Keratinocyte (primary cell): ENCODE results near the gene GRB2. TPM values are rescaled to one million over a fixed set of nuclear protein-coding genes. Genes with fewer than 3 reads are reported as not detected.

Experiments used
- DNase-seq: peaks from one replicate; pipeline ENCODE4 v3.0.0-alpha.2; 2011; ENCODE audit warnings: low read depth, missing footprints, low spot score
- FAIRE-seq: peaks from 2 replicates; lab custom pipeline; 2011; peaks lifted over from hg19 to GRCh38; lab: Jason Lieb, UNC
- H2AFZ ChIP-seq: 2 replicates; pipeline ENCODE4 v1.6.0; 2012; ENCODE audit warnings: low read length, control low read depth, inconsistent platforms; ENCODE audit not compliant: control insufficient read depth
- H3K27ac ChIP-seq: 2 replicates; pipeline ENCODE4 v1.5.1; 2011; ENCODE audit warnings: low read length; ENCODE audit not compliant: control insufficient read depth, insufficient read depth
- H3K27me3 ChIP-seq: 3 replicates; pipeline ENCODE4 v1.6.0; 2011; ENCODE audit warnings: low read length; ENCODE audit not compliant: control insufficient read depth, insufficient read depth; ENCODE audit errors: extremely low read depth
- H3K36me3 ChIP-seq, 2 experiments: 2 replicates in 1 of 2; 3 replicates in 1 of 2; pipeline ENCODE4 v1.5.1; 2011; ENCODE audit warnings: low read length in 2 of 2, mild to moderate bottlenecking in 1 of 2; ENCODE audit not compliant: control insufficient read depth in 2 of 2, insufficient read depth in 2 of 2; ENCODE audit errors: extremely low read depth in 1 of 2
- H3K4me1 ChIP-seq: 3 replicates; pipeline ENCODE4 v1.5.1; 2011; ENCODE audit warnings: low read length; ENCODE audit not compliant: control insufficient read depth, insufficient read depth; ENCODE audit errors: extremely low read depth
- H3K4me2 ChIP-seq: 3 replicates; pipeline ENCODE4 v1.6.0; 2011; ENCODE audit warnings: low read depth, low read length; ENCODE audit not compliant: control insufficient read depth, insufficient read depth; ENCODE audit errors: extremely low read depth
- H3K4me3 ChIP-seq, 3 experiments: fragments of 200-600 bp in 1 of 3; sonication (generic) in 1 of 3; 2 replicates in 2 of 3; 3 replicates in 1 of 3; pipeline ENCODE4 v1.5.1; 2011 to 2016; ENCODE audit warnings: low read length in 3 of 3, mild to moderate bottlenecking in 3 of 3, control low read depth in 2 of 3, inconsistent platforms in 1 of 3, low read depth in 1 of 3, mixed read lengths in 1 of 3, mixed run types in 1 of 3, moderate library complexity in 1 of 3; ENCODE audit not compliant: control insufficient read depth in 2 of 3, insufficient read depth in 2 of 3; ENCODE audit errors: extremely low read depth in 1 of 3
- H3K79me2 ChIP-seq: 2 replicates; pipeline ENCODE4 v1.6.0; 2012; ENCODE audit warnings: low read length; ENCODE audit not compliant: control insufficient read depth, insufficient read depth
- H3K9ac ChIP-seq: 3 replicates; pipeline ENCODE4 v1.6.0; 2011; ENCODE audit warnings: low read length; ENCODE audit not compliant: control insufficient read depth, insufficient read depth; ENCODE audit errors: extremely low read depth
- H3K9me1 ChIP-seq: 3 replicates; pipeline ENCODE4 v1.6.0; 2011; ENCODE audit warnings: low read length; ENCODE audit not compliant: control insufficient read depth, insufficient read depth; ENCODE audit errors: extremely low read depth
- H3K9me3 ChIP-seq: 2 replicates; pipeline ENCODE4 v1.5.1; 2012; ENCODE audit warnings: low read depth, low read length; ENCODE audit not compliant: control insufficient read depth
- H4K20me1 ChIP-seq: 3 replicates; pipeline ENCODE4 v1.6.0; 2011; ENCODE audit warnings: low read length; ENCODE audit not compliant: control insufficient read depth, insufficient read depth; ENCODE audit errors: extremely low read depth
- EZH2 ChIP-seq: IDR thresholded peaks from one replicate; pipeline ENCODE4 v1.6.1; 2012; ENCODE audit warnings: inconsistent platforms, mild to moderate bottlenecking, low read length, moderate library complexity
- dilution Hi-C: fragments of 300-500 bp; cut with MboI; formaldehyde crosslinking; loops from one replicate; pipeline ENCODE4 v1.7.0; 2020; ENCODE audit warnings: low sequenced_read_pairs; ENCODE audit not compliant: extremely low pct_ligation_motif_present
- polyA plus RNA-seq, 5 experiments: library from polyadenylated mRNA; depleted of rRNA in 3 of 5; stranded (reverse) in 3 of 5; stranded (forward) in 1 of 5; unstranded in 1 of 5; fragments of >200 nt; gene quantifications; 1 replicate in 1 of 5; 2 replicates in 3 of 5; 3 replicates in 1 of 5; pipeline versions ENCODE4 v1.2.1 to v1.2.3, GENCODE V29; 2011 to 2012; ENCODE audit warnings: missing spikeins in 2 of 5, low read depth in 1 of 5, low replicate concordance in 1 of 5
- TF ChIP-seq, protein P1 (sequence below), 3 experiments: IDR thresholded peaks in 1 of 3; conservative IDR thresholded peaks in 1 of 3; optimal IDR thresholded peaks in 1 of 3; 2 replicates in 2 of 3; 3 replicates in 1 of 3; pipeline versions ENCODE3 to v1.5.1; 2011; ENCODE audit warnings: low read length in 3 of 3, mild to moderate bottlenecking in 3 of 3, moderate library complexity in 2 of 3, control low read depth in 1 of 3, inconsistent platforms in 1 of 3; ENCODE audit not compliant: insufficient read depth in 2 of 3; ENCODE audit errors: extremely low read depth in 1 of 3

GRB2 gene
- polyA plus RNA-seq, 1 donor (not counting 4 experiments of a cell fraction or from before 2014, with no cell fraction given) = 62.0 TPM

DNA sequence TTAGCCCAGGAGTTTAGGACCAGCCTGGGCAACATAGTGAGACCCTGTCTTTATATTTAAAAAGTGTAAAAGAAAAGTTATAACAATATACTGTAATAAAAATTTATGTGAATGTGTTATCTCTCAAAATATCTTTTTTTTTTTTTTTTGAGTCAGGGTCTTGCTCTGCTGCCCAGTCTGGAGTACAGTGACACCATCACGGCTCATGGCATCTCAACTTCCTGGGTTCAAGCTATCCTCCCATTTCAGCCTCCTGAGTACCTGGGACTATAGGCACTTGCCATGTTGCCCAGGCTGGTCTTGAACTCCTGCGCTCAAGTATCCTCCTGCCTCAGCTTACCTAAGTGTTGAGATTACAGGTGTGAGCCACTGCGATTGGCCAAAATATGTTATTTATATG, 70.8 kb downstream of the GRB2 start:
- peaks cover 8% of the 10 kb centered on the region for H3K4me1 ChIP-seq
- no peak overlapping the region for H3K9ac ChIP-seq
- TF ChIP-seq EZH2 = no peak
- TF ChIP-seq, protein P1, sequence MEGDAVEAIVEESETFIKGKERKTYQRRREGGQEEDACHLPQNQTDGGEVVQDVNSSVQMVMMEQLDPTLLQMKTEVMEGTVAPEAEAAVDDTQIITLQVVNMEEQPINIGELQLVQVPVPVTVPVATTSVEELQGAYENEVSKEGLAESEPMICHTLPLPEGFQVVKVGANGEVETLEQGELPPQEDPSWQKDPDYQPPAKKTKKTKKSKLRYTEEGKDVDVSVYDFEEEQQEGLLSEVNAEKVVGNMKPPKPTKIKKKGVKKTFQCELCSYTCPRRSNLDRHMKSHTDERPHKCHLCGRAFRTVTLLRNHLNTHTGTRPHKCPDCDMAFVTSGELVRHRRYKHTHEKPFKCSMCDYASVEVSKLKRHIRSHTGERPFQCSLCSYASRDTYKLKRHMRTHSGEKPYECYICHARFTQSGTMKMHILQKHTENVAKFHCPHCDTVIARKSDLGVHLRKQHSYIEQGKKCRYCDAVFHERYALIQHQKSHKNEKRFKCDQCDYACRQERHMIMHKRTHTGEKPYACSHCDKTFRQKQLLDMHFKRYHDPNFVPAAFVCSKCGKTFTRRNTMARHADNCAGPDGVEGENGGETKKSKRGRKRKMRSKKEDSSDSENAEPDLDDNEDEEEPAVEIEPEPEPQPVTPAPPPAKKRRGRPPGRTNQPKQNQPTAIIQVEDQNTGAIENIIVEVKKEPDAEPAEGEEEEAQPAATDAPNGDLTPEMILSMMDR (optimal IDR thresholded peaks at IDR 0.05 in 1 of 3, IDR thresholded peaks at IDR 0.05 in 1 of 3, conservative IDR thresholded peaks at IDR 0.05 in 1 of 3; ENCODE audit: extremely low read depth in 1 of 3, insufficient read depth in 2 of 3, low read length in 3 of 3) = no peak
- no peak overlapping the region for H3K4me2 ChIP-seq
- dilution Hi-C loops = no loop called here
- DNase-seq (no peak), FAIRE-seq (no peak)
- peaks cover 4% of the 10 kb centered on the region for H4K20me1 ChIP-seq
- H3K9me3 ChIP-seq = no peaks in the 10 kb centered on the region
- no peak overlapping the region for H2AFZ ChIP-seq
- H3K4me3 ChIP-seq = no peak overlapping the region
- peaks cover 42% of the 10 kb centered on the region for H3K79me2 ChIP-seq
- peaks cover 0 to 6% of the 10 kb centered on the region in 2 experiments for H3K36me3 ChIP-seq
- no peaks in the 10 kb centered on the region for H3K27me3 ChIP-seq
- H3K27ac ChIP-seq = no peak overlapping the region
- H3K9me1 ChIP-seq = peaks cover 2% of the 10 kb centered on the region

DNA sequence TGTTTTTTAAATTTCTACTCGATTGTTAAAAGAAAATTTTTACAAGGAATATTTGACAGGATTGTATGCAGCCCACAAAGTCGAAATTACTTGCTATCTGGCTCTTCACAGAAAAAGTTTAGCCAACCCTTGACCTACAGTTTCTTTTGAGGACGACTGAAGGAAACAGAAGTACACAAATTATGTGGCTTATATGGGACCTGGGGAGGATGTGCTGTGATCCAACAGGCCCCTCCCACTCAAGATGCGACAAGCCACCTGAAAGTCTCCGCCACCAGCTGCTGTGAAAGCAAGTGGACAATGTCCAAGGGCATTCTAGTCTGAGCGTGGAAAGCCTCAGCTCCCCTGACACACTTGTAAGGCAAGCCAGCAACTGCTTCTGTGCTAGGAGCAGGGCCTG, 73.8 kb downstream of the GRB2 start:
- Histone ChIP-seq H3K36me3 (peaks cover under 1 to 6% of the 10 kb centered on the region in 2 experiments), H3K27ac (no peak overlapping the region), H3K4me2 (no peak overlapping the region), H4K20me1 (peaks cover 6% of the 10 kb centered on the region), H3K9me1 (peaks cover 2% of the 10 kb centered on the region), H3K9me3 (no peaks in the 10 kb centered on the region), H2AFZ (no peak overlapping the region), H3K79me2 (peaks cover 41% of the 10 kb centered on the region), H3K9ac (no peak overlapping the region), H3K4me1 (no peaks in the 10 kb centered on the region), H3K27me3 (no peaks in the 10 kb centered on the region), H3K4me3 (no peak overlapping the region)
- TF ChIP-seq, protein P1 (optimal IDR thresholded peaks at IDR 0.05 in 1 of 3, IDR thresholded peaks at IDR 0.05 in 1 of 3, conservative IDR thresholded peaks at IDR 0.05 in 1 of 3; ENCODE audit: extremely low read depth in 1 of 3, insufficient read depth in 2 of 3, low read length in 3 of 3) = no peak
- TF ChIP-seq EZH2 = no peak
- no peak for DNase-seq
- dilution Hi-C loops = no loop called here
- no peak for FAIRE-seq
